Cardiac muscle cell (in vitro differentiated cells and primary cell): ENCODE results near the gene PPP1R13L. TPM values are rescaled to one million over a fixed set of nuclear protein-coding genes. Genes with fewer than 3 reads are reported as not detected.
A peak's percentile ranks its signal among the peaks of the same experiment; 100 is the strongest.

Source experiments
- DNase-seq, 2 donors: peaks; one replicate each; pipeline versions ENCODE4 v3.0.0 to v3.0.0-alpha.2; 2010 to 2017; ENCODE audit warnings: low read depth in 1 of 2, low spot score in 1 of 2
- H3K27ac ChIP-seq: fragments of 200-600 bp; sonication (generic); 2 replicates; pipeline ENCODE4 v1.5.1; 2016
- H3K27me3 ChIP-seq: fragments of 200-600 bp; sonication (generic); 2 replicates; pipeline ENCODE4 v1.6.0; 2016; ENCODE audit warnings: control low read depth
- H3K36me3 ChIP-seq: fragments of 200-600 bp; sonication (generic); 2 replicates; pipeline ENCODE4 v1.5.1; 2016; ENCODE audit warnings: control low read depth
- H3K4me1 ChIP-seq: fragments of 200-600 bp; sonication (generic); 2 replicates; pipeline ENCODE4 v1.8.1; 2017; ENCODE audit warnings: low read depth, mild to moderate bottlenecking, mixed run types
- H3K4me3 ChIP-seq: fragments of 200-600 bp; sonication (generic); 2 replicates; pipeline ENCODE4 v1.5.1; 2016; ENCODE audit warnings: mild to moderate bottlenecking
- H3K9me3 ChIP-seq: fragments of 200-600 bp; sonication (generic); 2 replicates; pipeline ENCODE4 v1.5.1; 2017; ENCODE audit warnings: low read depth, mild to moderate bottlenecking, control low read depth
- polyA plus RNA-seq: library from polyadenylated mRNA; unstranded; fragments of >200 nt; fragmentation: Nextera tagmentation; extraction: Ambion mirVana; gene quantifications from 2 replicates; pipeline ENCODE4 v1.2.1, GENCODE V29; 2016
- total RNA-seq: library from RNA; depleted of rRNA; stranded (reverse); fragments of >200 nt; gene quantifications from 2 replicates; pipeline ENCODE4 v1.2.3, GENCODE V29; 2016
- TF ChIP-seq, protein P1 (sequence below): IDR thresholded peaks from 2 replicates; pipeline ENCODE4 v1.5.1; 2012; ENCODE audit warnings: low read depth, mild to moderate bottlenecking, low read length

Gene PPP1R13L
- total and polyA plus RNA-seq, 2 experiments from 2014 or later, result 39.5 to 118 TPM

GRCh38 chr19:45420871-45421270, 16.0 kb upstream of the PPP1R13L start:
- no peaks in the 10 kb centered on the region for H3K9me3 ChIP-seq
- H3K36me3 ChIP-seq, result peaks cover 20% of the 10 kb centered on the region
- no peak overlapping the region for H3K4me3 ChIP-seq
- no peak overlapping the region for H3K27ac ChIP-seq
- peaks cover 11% of the 10 kb centered on the region for H3K4me1 ChIP-seq
- TF ChIP-seq, protein P1, sequence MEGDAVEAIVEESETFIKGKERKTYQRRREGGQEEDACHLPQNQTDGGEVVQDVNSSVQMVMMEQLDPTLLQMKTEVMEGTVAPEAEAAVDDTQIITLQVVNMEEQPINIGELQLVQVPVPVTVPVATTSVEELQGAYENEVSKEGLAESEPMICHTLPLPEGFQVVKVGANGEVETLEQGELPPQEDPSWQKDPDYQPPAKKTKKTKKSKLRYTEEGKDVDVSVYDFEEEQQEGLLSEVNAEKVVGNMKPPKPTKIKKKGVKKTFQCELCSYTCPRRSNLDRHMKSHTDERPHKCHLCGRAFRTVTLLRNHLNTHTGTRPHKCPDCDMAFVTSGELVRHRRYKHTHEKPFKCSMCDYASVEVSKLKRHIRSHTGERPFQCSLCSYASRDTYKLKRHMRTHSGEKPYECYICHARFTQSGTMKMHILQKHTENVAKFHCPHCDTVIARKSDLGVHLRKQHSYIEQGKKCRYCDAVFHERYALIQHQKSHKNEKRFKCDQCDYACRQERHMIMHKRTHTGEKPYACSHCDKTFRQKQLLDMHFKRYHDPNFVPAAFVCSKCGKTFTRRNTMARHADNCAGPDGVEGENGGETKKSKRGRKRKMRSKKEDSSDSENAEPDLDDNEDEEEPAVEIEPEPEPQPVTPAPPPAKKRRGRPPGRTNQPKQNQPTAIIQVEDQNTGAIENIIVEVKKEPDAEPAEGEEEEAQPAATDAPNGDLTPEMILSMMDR, result no peak
- H3K27me3 ChIP-seq, result no peaks in the 10 kb centered on the region
- no peak for DNase-seq

DNA sequence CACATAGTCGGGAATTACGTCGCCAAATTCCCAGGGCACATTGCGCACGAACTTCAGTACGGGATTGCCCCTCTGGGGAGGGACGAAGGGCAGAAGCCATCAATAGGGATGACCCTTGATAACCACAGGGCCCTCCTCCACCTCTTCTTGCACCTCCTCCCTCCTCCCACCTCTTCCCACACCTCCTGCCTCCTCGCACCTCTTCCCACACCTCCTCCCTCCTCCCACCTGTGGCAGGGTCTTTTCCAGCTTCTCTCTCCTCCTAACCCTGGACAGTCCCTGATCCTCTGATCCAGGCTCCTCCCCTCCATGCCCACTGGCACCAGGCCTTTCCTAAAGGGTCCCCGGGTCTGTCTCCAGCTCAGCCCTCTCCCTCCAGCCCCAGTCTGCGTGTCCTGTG, 15.5 kb upstream of the PPP1R13L start:
- H3K36me3 ChIP-seq, result peaks cover 20% of the 10 kb centered on the region

GRCh38 chr19:45419895-45420294, 15.0 kb upstream of the PPP1R13L start:
- Histone ChIP-seq H3K36me3 (peaks cover 20% of the 10 kb centered on the region), H3K4me1 (peaks cover 11% of the 10 kb centered on the region), H3K9me3 (no peaks in the 10 kb centered on the region), H3K27me3 (no peaks in the 10 kb centered on the region), H3K4me3 (no peak overlapping the region), H3K27ac (peak overlapping the region; percentile 23)
- no peak for DNase-seq
- TF ChIP-seq, protein P1, result no peak

More for the DNA sequence above, 15.5 kb upstream of the PPP1R13L start:
- Histone ChIP-seq H3K27me3 (no peaks in the 10 kb centered on the region), H3K4me1 (peaks cover 11% of the 10 kb centered on the region), H3K9me3 (no peaks in the 10 kb centered on the region), H3K27ac (no peak overlapping the region), H3K4me3 (no peak overlapping the region)
- TF ChIP-seq, protein P1, result no peak
- no peak for DNase-seq

DNA sequence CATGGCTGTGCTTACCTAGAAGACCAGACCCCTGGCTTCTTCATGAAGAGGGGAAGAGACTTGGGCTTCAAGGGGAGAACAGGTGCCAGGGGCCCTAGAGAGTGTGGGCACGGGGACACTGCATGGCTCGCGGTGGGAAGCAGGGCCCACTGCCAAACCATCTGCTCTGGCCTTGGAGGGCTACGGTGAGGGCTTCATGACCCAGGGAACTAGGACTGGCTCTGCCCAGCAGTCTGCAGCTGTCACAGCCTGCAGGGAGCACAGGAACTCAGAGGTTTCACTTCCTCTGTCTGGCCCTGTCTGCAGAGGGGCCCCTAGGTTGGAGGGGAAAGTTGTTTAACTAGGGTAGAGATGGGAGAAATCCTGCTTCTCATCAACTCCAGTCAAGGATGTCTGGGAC, 14.5 kb upstream of the PPP1R13L start:
- Histone ChIP-seq H3K9me3 (no peaks in the 10 kb centered on the region), H3K36me3 (peaks cover 20% of the 10 kb centered on the region), H3K27ac (peak overlapping the region; percentile 23), H3K4me1 (peaks cover 7% of the 10 kb centered on the region), H3K27me3 (no peaks in the 10 kb centered on the region), H3K4me3 (no peak overlapping the region)
- TF ChIP-seq, protein P1, result no peak
- no peak for DNase-seq

DNA sequence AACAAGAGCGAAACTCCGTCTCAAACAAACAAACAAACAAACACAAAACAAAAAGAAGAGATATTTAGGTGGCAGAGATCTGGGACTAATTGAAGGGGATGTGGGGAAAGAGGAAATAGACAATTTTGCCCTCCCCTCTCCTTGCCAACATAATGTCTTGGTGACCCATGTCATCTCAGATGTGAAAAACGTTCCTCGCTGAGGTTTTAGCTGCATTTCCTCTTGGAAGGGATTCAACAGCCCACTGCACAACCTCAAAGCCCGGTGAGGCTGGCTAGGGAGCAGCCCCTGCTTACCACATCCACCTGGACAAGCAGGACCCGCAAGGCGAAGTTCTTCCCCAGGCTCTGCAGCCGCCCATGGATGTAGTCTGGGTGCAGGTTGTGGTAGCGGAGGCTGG, 13.9 kb upstream of the PPP1R13L start:
- Histone ChIP-seq H3K4me1 (peaks cover 4% of the 10 kb centered on the region), H3K27me3 (no peaks in the 10 kb centered on the region), H3K36me3 (peaks cover 26% of the 10 kb centered on the region), H3K27ac (no peak overlapping the region), H3K9me3 (no peaks in the 10 kb centered on the region), H3K4me3 (no peak overlapping the region)
- TF ChIP-seq, protein P1, result no peak
- no peak for DNase-seq

GRCh38 chr19:45417151-45417550, 12.3 kb upstream of the PPP1R13L start:
- DNase-seq, result no peak
- Histone ChIP-seq H3K4me1 (no peaks in the 10 kb centered on the region), H3K4me3 (no peak overlapping the region), H3K27ac (no peak overlapping the region), H3K36me3 (peaks cover 29% of the 10 kb centered on the region), H3K27me3 (no peaks in the 10 kb centered on the region), H3K9me3 (no peaks in the 10 kb centered on the region)
- TF ChIP-seq, protein P1, result no peak
